PFSK-1 (cell line): ENCODE data around the gene BMX.

Experiments used
- FOXP2 ChIP-seq: optimal IDR thresholded peaks from 2 replicates; pipeline ENCODE3; 2011; ENCODE audit warnings: borderline replicate concordance, control low read depth, inconsistent platforms; ENCODE audit not compliant: insufficient read depth; ENCODE audit errors: extremely low read length, extremely low read depth
- POLR2AphosphoS5 ChIP-seq: IDR thresholded peaks from 2 replicates; pipeline ENCODE4 v1.6.1; 2012; ENCODE audit warnings: low read depth, mild to moderate bottlenecking, control low read depth, low read length, moderate library complexity
- SIN3A ChIP-seq: IDR thresholded peaks from 2 replicates; pipeline ENCODE4 v1.6.1; 2012; ENCODE audit warnings: mild to moderate bottlenecking, low read length, moderate library complexity, borderline replicate concordance; ENCODE audit not compliant: insufficient read depth
- TAF1 ChIP-seq: IDR thresholded peaks from 2 replicates; pipeline ENCODE4 v1.6.1; 2012; ENCODE audit warnings: low read length, control low read depth, borderline replicate concordance; ENCODE audit not compliant: insufficient read depth
- TF ChIP-seq, protein P1 (sequence below), 2 experiments: IDR thresholded peaks; 2 replicates each; pipeline versions ENCODE4 v1.6.1 to v1.8.0; 2011 to 2012; ENCODE audit warnings: low read depth in 2 of 2, low read length in 2 of 2, control low read depth in 1 of 2, inconsistent platforms in 1 of 2, mild to moderate bottlenecking in 1 of 2, moderate library complexity in 1 of 2; ENCODE audit not compliant: insufficient read depth in 1 of 2

The BMX gene

DNA sequence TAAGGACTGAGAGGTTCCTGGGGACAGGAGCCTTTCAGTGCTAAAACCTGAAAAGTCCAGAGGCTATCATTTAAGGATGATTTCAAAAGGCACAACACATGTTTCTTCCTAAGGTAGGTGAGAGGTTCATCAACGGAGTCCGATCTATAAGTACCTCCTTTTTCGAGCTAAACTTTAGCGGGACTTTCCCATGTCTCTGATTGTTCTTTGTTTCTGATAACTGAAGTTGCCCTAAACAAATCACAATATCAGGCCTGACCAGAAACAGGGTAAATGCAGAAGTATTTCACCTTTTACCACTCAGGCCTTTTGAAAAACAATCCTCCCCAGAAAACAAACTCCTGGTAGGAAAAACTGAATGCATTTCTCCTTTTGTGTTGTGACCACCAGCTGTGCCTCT, 25.1 kb upstream of the BMX start:
- TF ChIP-seq TAF1 (no peak), POLR2AphosphoS5 (no peak), SIN3A (no peak), FOXP2 (no peak)
- TF ChIP-seq, protein P1, sequence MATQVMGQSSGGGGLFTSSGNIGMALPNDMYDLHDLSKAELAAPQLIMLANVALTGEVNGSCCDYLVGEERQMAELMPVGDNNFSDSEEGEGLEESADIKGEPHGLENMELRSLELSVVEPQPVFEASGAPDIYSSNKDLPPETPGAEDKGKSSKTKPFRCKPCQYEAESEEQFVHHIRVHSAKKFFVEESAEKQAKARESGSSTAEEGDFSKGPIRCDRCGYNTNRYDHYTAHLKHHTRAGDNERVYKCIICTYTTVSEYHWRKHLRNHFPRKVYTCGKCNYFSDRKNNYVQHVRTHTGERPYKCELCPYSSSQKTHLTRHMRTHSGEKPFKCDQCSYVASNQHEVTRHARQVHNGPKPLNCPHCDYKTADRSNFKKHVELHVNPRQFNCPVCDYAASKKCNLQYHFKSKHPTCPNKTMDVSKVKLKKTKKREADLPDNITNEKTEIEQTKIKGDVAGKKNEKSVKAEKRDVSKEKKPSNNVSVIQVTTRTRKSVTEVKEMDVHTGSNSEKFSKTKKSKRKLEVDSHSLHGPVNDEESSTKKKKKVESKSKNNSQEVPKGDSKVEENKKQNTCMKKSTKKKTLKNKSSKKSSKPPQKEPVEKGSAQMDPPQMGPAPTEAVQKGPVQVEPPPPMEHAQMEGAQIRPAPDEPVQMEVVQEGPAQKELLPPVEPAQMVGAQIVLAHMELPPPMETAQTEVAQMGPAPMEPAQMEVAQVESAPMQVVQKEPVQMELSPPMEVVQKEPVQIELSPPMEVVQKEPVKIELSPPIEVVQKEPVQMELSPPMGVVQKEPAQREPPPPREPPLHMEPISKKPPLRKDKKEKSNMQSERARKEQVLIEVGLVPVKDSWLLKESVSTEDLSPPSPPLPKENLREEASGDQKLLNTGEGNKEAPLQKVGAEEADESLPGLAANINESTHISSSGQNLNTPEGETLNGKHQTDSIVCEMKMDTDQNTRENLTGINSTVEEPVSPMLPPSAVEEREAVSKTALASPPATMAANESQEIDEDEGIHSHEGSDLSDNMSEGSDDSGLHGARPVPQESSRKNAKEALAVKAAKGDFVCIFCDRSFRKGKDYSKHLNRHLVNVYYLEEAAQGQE (IDR thresholded peaks at IDR 0.05; ENCODE audit: insufficient read depth in 1 of 2, low read depth in 2 of 2, low read length in 2 of 2), result no peak

- TF ChIP-seq FOXP2 (no peak), POLR2AphosphoS5 (no peak), TAF1 (no peak), SIN3A (no peak)
- TF ChIP-seq, protein P1 (IDR thresholded peaks at IDR 0.05; ENCODE audit: insufficient read depth in 1 of 2, low read depth in 2 of 2, low read length in 2 of 2), result no peak
Measured at GRCh38 chrX:15483891-15484290, 16.7 kb upstream of the BMX start.

- TF ChIP-seq, protein P1 (IDR thresholded peaks at IDR 0.05; ENCODE audit: insufficient read depth in 1 of 2, low read depth in 2 of 2, low read length in 2 of 2), result no peak
- no peak for TF ChIP-seq FOXP2
- no peak for TF ChIP-seq POLR2AphosphoS5
- TF ChIP-seq SIN3A, result no peak
- no peak for TF ChIP-seq TAF1
Measured at GRCh38 chrX:15492469-15492868, 8.1 kb upstream of the BMX start.

DNA sequence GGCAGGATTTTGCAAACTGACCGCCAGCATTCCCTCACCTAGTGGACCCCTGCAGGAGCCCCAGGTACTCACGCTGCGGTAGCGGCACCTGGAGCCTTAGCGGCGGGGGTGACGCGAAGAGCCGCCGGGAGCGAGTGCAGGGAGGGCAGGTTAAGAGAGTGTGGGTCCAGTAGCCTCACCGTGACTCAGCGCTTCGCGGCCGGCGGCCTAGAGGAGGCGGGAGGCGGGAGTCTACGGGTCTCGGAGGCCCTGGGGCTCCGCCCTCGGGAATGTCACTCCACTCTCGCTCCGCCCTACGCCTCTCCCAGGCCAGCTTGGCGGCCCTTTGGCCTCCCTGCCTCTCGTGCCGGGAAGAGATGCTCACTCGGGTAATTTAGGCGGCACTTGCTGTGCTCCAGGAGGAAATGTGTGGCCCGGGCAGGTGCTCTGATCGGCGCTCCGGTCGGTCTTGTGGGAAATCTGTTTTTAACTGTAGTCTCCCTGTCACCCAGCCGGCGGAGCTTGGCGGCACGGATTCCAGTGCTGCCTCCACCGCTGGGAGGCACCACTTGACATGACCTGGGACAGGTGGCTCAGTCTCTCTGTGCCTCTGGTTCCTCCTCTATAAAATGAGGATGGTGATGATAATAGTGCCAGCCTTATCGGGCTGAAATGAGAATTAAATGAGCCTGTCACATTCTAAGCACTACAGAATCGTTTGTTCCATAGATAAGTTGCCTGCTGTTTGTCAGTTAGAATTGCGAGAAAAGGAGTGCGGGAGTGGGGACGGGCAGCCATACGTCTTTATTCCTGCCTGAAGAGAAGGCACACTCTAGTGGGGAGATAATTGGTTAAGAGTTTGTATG, 7.3 kb upstream of the BMX start, which contains the start of gene PIR:
TSS of gene PIR (minus strand) at position 216 of the 845 bp plus-strand sequence. CDS start 2,076 bp downstream, outside the sequence.
- peak; percentile 9 for TF ChIP-seq FOXP2
- TF ChIP-seq, protein P1 (IDR thresholded peaks at IDR 0.05; ENCODE audit: insufficient read depth in 1 of 2, low read depth in 2 of 2, low read length in 2 of 2), result no peak
- no peak for TF ChIP-seq TAF1
- TF ChIP-seq POLR2AphosphoS5, result peak; percentile 30; the same call in 1 of the 2 replicates
- no peak for TF ChIP-seq SIN3A
